Endothelial cell of umbilical vein (primary cell): ENCODE data around the gene TRMT112. TPM values are rescaled to one million over a fixed set of nuclear protein-coding genes. Genes with fewer than 3 reads are reported as not detected.

Source experiments
- BruUV-seq: library from RNA; stranded (reverse); fragments of 400-500 nt; replicated peaks from 2 replicates; lab custom pipeline; 2021; lab: Mats Ljungman, UMichigan
- CTCF ChIA-PET: fragments of 300-600, 350-600 bp; sonication (Branson Sonifier 250); formaldehyde crosslinking; loops from one replicate; lab custom pipeline; 2021; ENCODE audit warnings: antibody characterized with exemption, inconsistent platforms; lab: Charles Lee
- POLR2A ChIA-PET: fragments of 300-600, 350-600 bp; sonication (Branson Sonifier 250); formaldehyde crosslinking; loops from one replicate; lab custom pipeline; 2021; ENCODE audit warnings: antibody characterized with exemption, inconsistent platforms; lab: Charles Lee
- DNase-seq: peaks from one replicate; pipeline ENCODE4 v3.0.0-alpha.2; 2011; ENCODE audit warnings: low read depth, low spot score
- FAIRE-seq: peaks from 2 replicates; lab custom pipeline; 2011; peaks lifted over from hg19 to GRCh38; lab: Jason Lieb, UNC
- H2AFZ ChIP-seq: 2 replicates; pipeline ENCODE4 v1.6.0; 2012; ENCODE audit warnings: low read depth, low read length, control low read depth, inconsistent platforms
- H3K27ac ChIP-seq: 2 replicates; pipeline ENCODE4 v1.5.1; 2011; ENCODE audit warnings: low read depth, mild to moderate bottlenecking, control low read depth, low read length, moderate library complexity; ENCODE audit not compliant: insufficient read depth
- H3K27me3 ChIP-seq, 2 experiments: 2 replicates each; pipeline versions ENCODE4 v1.6.0 to v1.6.1; 2011; ENCODE audit warnings: low read length in 2 of 2, mixed read lengths in 1 of 2; ENCODE audit not compliant: control insufficient read depth in 2 of 2, insufficient read depth in 2 of 2
- H3K36me3 ChIP-seq, 2 experiments: 2 replicates in 1 of 2; 3 replicates in 1 of 2; pipeline ENCODE4 v1.5.1; 2011; ENCODE audit warnings: low read length in 2 of 2, mild to moderate bottlenecking in 1 of 2, moderate library complexity in 1 of 2; ENCODE audit not compliant: control insufficient read depth in 2 of 2, insufficient read depth in 2 of 2; ENCODE audit errors: extremely low read depth in 1 of 2
- H3K4me1 ChIP-seq: 3 replicates; pipeline ENCODE4 v1.5.1; 2011; ENCODE audit warnings: mild to moderate bottlenecking, low read length; ENCODE audit not compliant: control insufficient read depth, insufficient read depth; ENCODE audit errors: extremely low read depth
- H3K4me2 ChIP-seq: 2 replicates; pipeline ENCODE4 v1.6.1; 2011; ENCODE audit warnings: low read length, control low read depth, mixed read lengths; ENCODE audit not compliant: insufficient read depth
- H3K4me3 ChIP-seq, 3 experiments: fragments of 200-600 bp in 1 of 3; sonication (generic), shearing (Covaris generic) in 1 of 3; replicated peaks in 1 of 3; 2 replicates each; pipeline ENCODE4 v1.5.1; 2011 to 2016; ENCODE audit warnings: control low read depth in 3 of 3, low read length in 3 of 3, mild to moderate bottlenecking in 2 of 3, inconsistent platforms in 1 of 3, low read depth in 1 of 3, moderate library complexity in 1 of 3; ENCODE audit not compliant: insufficient read depth in 1 of 3
- H3K79me2 ChIP-seq: 2 replicates; pipeline ENCODE4 v1.6.0; 2012; ENCODE audit warnings: low read length, inconsistent platforms; ENCODE audit not compliant: control insufficient read depth, insufficient read depth
- H3K9ac ChIP-seq: replicated peaks from 2 replicates; pipeline ENCODE3; 2011; ENCODE audit warnings: low read length, control low read depth; ENCODE audit not compliant: insufficient read depth; ENCODE audit errors: extremely low read depth
- H3K9me1 ChIP-seq: replicated peaks from 3 replicates; pipeline ENCODE4 v1.6.0; 2011; ENCODE audit warnings: mild to moderate bottlenecking, low read length; ENCODE audit not compliant: control insufficient read depth, insufficient read depth; ENCODE audit errors: extremely low read depth
- H3K9me3 ChIP-seq: replicated peaks from 2 replicates; pipeline ENCODE4 v1.5.1; 2012; ENCODE audit warnings: low read length, inconsistent platforms; ENCODE audit not compliant: control insufficient read depth, insufficient read depth
- H4K20me1 ChIP-seq: replicated peaks from 2 replicates; pipeline ENCODE3; 2011; ENCODE audit warnings: mild to moderate bottlenecking, low read length; ENCODE audit not compliant: control insufficient read depth, insufficient read depth; ENCODE audit errors: extremely low read depth
- CTCF ChIP-seq, 2 donors: IDR thresholded peaks; 1 replicate in 1 of 2; 2 replicates in 1 of 2; pipeline ENCODE4 v1.5.1; 2011; ENCODE audit warnings: low read length in 2 of 2, mild to moderate bottlenecking in 2 of 2, moderate library complexity in 2 of 2, control low read depth in 1 of 2, inconsistent platforms in 1 of 2, low read depth in 1 of 2; ENCODE audit not compliant: insufficient read depth in 1 of 2; ENCODE audit errors: extremely low read depth in 1 of 2
- EZH2 ChIP-seq: IDR thresholded peaks from 2 replicates; pipeline ENCODE4 v1.6.1; 2012; ENCODE audit warnings: borderline replicate concordance, low read depth, mild to moderate bottlenecking, moderate library complexity, low read length, inconsistent platforms; ENCODE audit not compliant: severe bottlenecking
- FOS ChIP-seq: IDR thresholded peaks from 2 replicates; pipeline ENCODE4 v1.6.1; 2011; ENCODE audit warnings: mild to moderate bottlenecking, low read length, moderate library complexity, borderline replicate concordance; ENCODE audit not compliant: insufficient read depth
- GATA2 ChIP-seq: IDR thresholded peaks from 2 replicates; pipeline ENCODE4 v1.7.0; 2011; ENCODE audit warnings: low read depth, mild to moderate bottlenecking, moderate library complexity, mixed read lengths, low read length; ENCODE audit not compliant: insufficient read length, insufficient read depth
- JUN ChIP-seq: IDR thresholded peaks from 2 replicates; pipeline ENCODE4 v1.6.1; 2011; ENCODE audit warnings: borderline replicate concordance, low read depth; ENCODE audit not compliant: insufficient read length, insufficient read depth
- MAX ChIP-seq: IDR thresholded peaks from 2 replicates; pipeline ENCODE4 v1.6.1; 2011; ENCODE audit not compliant: insufficient read depth, insufficient read length
- MYC ChIP-seq: IDR thresholded peaks from one replicate; pipeline ENCODE4 v1.6.1; 2011; ENCODE audit warnings: mild to moderate bottlenecking, low read depth, low read length
- POLR2A ChIP-seq: IDR thresholded peaks from 2 replicates; pipeline ENCODE4 v1.6.1; 2012; ENCODE audit warnings: low read depth, mild to moderate bottlenecking, control low read depth, low read length
- POLR2AphosphoS5 ChIP-seq: IDR thresholded peaks from 2 replicates; pipeline ENCODE4 v1.6.1; 2012; ENCODE audit warnings: low read depth, mild to moderate bottlenecking, control low read depth, low read length, moderate library complexity; ENCODE audit not compliant: insufficient read depth
- dilution Hi-C: fragments of 300-500 bp; cut with MboI; formaldehyde crosslinking; loops from one replicate; pipeline ENCODE4 v1.15.0; 2019; ENCODE audit warnings: low sequenced_read_pairs; ENCODE audit not compliant: extremely low pct_ligation_motif_present
- intact Hi-C: fragments of 100-400 bp; cut with micrococcal nuclease; formaldehyde crosslinking; loops from one replicate; pipeline ENCODE4 v1.10.0; 2022
- polyA plus RNA-seq, 4 experiments: library from polyadenylated mRNA; depleted of rRNA in 3 of 4; stranded (reverse) in 3 of 4; unstranded in 1 of 4; fragments of >200 nt; gene quantifications; 2 replicates each; pipeline versions ENCODE4 v1.2.1 to v1.2.3, GENCODE V29; 2011 to 2012; ENCODE audit warnings: missing spikeins in 1 of 4
- total RNA-seq: library from RNA; stranded (reverse); gene quantifications from 2 replicates; pipeline ENCODE4 v1.2.3, GENCODE V29; 2021

The TRMT112 gene
- total and polyA plus RNA-seq, 2 donors (not counting 3 experiments of a cell fraction or from before 2014, with no cell fraction given) = 195 to 575 TPM

GRCh38 chr11:64352099-64352994 is 35.0 kb upstream of the TRMT112 start:
- FAIRE-seq (no peak), DNase-seq (no peak)
- Histone ChIP-seq H3K27me3 (no peaks in the 10 kb centered on the region), H2AFZ (no peak overlapping the region), H3K4me1 (peaks cover 6% of the 10 kb centered on the region), H3K79me2 (no peaks in the 10 kb centered on the region), H3K36me3 (no peaks in the 10 kb centered on the region), H3K4me2 (no peak overlapping the region), H3K27ac (no peak overlapping the region), H3K9me1 (no peaks in the 10 kb centered on the region), H3K9me3 (no peaks in the 10 kb centered on the region), H3K9ac (no peak overlapping the region), H4K20me1 (no peaks in the 10 kb centered on the region), H3K4me3 (no peak overlapping the region)
- dilution Hi-C loops (no loop called here), intact Hi-C loops (no loop called here)
- BruUV-seq = no TSS peak
- CTCF ChIA-PET = interaction anchor here (0.8 to 5.5 kb wide), 8 partner anchors 7 to 147 kb away, joined by 3 to 72 read pairs (median 8); partner anchors contain the start of genes FERMT3, PRDX5 and TRMT112
- TF ChIP-seq GATA2 = no peak
- no peak for TF ChIP-seq EZH2
- TF ChIP-seq MYC = no peak
- no peak for TF ChIP-seq MAX
- no peak for TF ChIP-seq CTCF (IDR thresholded peaks at IDR 0.05; ENCODE audit: extremely low read depth in 1 of 2, insufficient read depth in 1 of 2, low read depth in 1 of 2, low read length in 2 of 2)
- TF ChIP-seq POLR2AphosphoS5 = no peak
- no peak for TF ChIP-seq POLR2A
- no peak for TF ChIP-seq JUN
- TF ChIP-seq FOS = no peak
- POLR2A ChIA-PET = interaction anchor here (1.0 kb wide), 1 partner anchor 10 kb away, joined by 3 read pairs; no protein-coding TSS in a partner anchor
